DND-41 (cell line): Measurements from ENCODE around the gene SRRM3.

Experiments
- ATAC-seq: fragments of 200-7000 bp; cut with Tn5 transposase; 3 replicates; pipeline ENCODE4 v1.9.1; 2021; ENCODE audit warnings: low read depth; ENCODE audit not compliant: insufficient read depth
- DNase-seq: peaks from one replicate; pipeline ENCODE4 v3.0.0-alpha.2; 2020
- H2AFZ ChIP-seq: 2 replicates; pipeline ENCODE4 v1.6.0; 2012; ENCODE audit warnings: low read depth, low read length
- H3K27ac ChIP-seq: 2 replicates; pipeline ENCODE4 v1.5.1; 2012; ENCODE audit warnings: low read length, inconsistent platforms
- H3K27me3 ChIP-seq: fragments of 200-600 bp; sonication (generic); 2 replicates; pipeline ENCODE4 v1.6.0; 2012; ENCODE audit warnings: low read length, mild to moderate bottlenecking, inconsistent platforms; ENCODE audit not compliant: insufficient read depth, poor library complexity
- H3K36me3 ChIP-seq: 2 replicates; pipeline ENCODE4 v1.5.1; 2012; ENCODE audit warnings: low read length, inconsistent platforms; ENCODE audit not compliant: insufficient read depth
- H3K4me1 ChIP-seq: 2 replicates; pipeline ENCODE4 v1.5.1; 2012; ENCODE audit warnings: mild to moderate bottlenecking, low read length; ENCODE audit not compliant: insufficient read depth
- H3K4me2 ChIP-seq: 2 replicates; pipeline ENCODE4 v1.6.0; 2012; ENCODE audit warnings: mild to moderate bottlenecking, moderate library complexity, low read length, inconsistent platforms; ENCODE audit not compliant: insufficient read depth
- H3K4me3 ChIP-seq, 2 experiments: fragments of 200-600 bp in 1 of 2; shearing (Covaris generic) in 1 of 2; 2 replicates each; pipeline ENCODE4 v1.5.1; 2012 to 2016; ENCODE audit warnings: inconsistent platforms in 2 of 2, low read length in 2 of 2, mild to moderate bottlenecking in 2 of 2, low read depth in 1 of 2, moderate library complexity in 1 of 2
- H3K79me2 ChIP-seq: 2 replicates; pipeline ENCODE4 v1.6.0; 2012; ENCODE audit warnings: low read length, inconsistent platforms; ENCODE audit not compliant: insufficient read depth
- H3K9ac ChIP-seq: 2 replicates; pipeline ENCODE4 v1.6.0; 2012; ENCODE audit warnings: low read depth, mild to moderate bottlenecking, inconsistent platforms, low read length, moderate library complexity
- H3K9me3 ChIP-seq: 2 replicates; pipeline ENCODE4 v1.5.1; 2012; ENCODE audit warnings: low read length, moderate library complexity, mild to moderate bottlenecking, inconsistent platforms; ENCODE audit not compliant: insufficient read depth, severe bottlenecking
- H4K20me1 ChIP-seq: 2 replicates; pipeline ENCODE4 v1.6.0; 2012; ENCODE audit warnings: low read length; ENCODE audit not compliant: insufficient read depth
- CTCF ChIP-seq: IDR thresholded peaks from 2 replicates; pipeline ENCODE4 v1.5.1; 2012; ENCODE audit warnings: borderline replicate concordance, low read length, moderate library complexity, mild to moderate bottlenecking; ENCODE audit not compliant: poor library complexity, severe bottlenecking; ENCODE audit errors: extremely low read depth
- EZH2 ChIP-seq: IDR thresholded peaks from 3 replicates; pipeline ENCODE4 v1.6.1; 2012; ENCODE audit warnings: borderline replicate concordance, low read depth, mild to moderate bottlenecking, moderate library complexity, low read length, inconsistent platforms; ENCODE audit not compliant: severe bottlenecking

The SRRM3 gene

GRCh38 chr7:76330261-76330660, 128.6 kb downstream of the SRRM3 start:
- ATAC-seq (no peak), DNase-seq (no peak)
- peaks cover 12% of the 10 kb centered on the region for H3K4me1 ChIP-seq
- no peak overlapping the region for H3K27ac ChIP-seq
- H3K9me3 ChIP-seq, result no peaks in the 10 kb centered on the region
- no peak overlapping the region for H2AFZ ChIP-seq
- no peak overlapping the region for H3K4me2 ChIP-seq
- no peaks in the 10 kb centered on the region for H3K27me3 ChIP-seq
- H3K4me3 ChIP-seq, result no peak overlapping the region
- H3K36me3 ChIP-seq, result peaks cover 78% of the 10 kb centered on the region
- H4K20me1 ChIP-seq, result peaks cover 82% of the 10 kb centered on the region
- no peak for TF ChIP-seq EZH2
- no peak for TF ChIP-seq CTCF
- peaks cover 91% of the 10 kb centered on the region for H3K79me2 ChIP-seq
- H3K9ac ChIP-seq, result no peak overlapping the region

- H3K27ac ChIP-seq, result no peak overlapping the region
- peaks cover 12% of the 10 kb centered on the region for H3K4me1 ChIP-seq
- no peak overlapping the region for H3K9ac ChIP-seq
- no peak overlapping the region for H3K4me3 ChIP-seq
- H3K4me2 ChIP-seq, result no peak overlapping the region
- H2AFZ ChIP-seq, result no peak overlapping the region
- peaks cover 79% of the 10 kb centered on the region for H3K36me3 ChIP-seq
- H3K9me3 ChIP-seq, result no peaks in the 10 kb centered on the region
- TF ChIP-seq CTCF (peak; percentile 9), EZH2 (no peak)
- no peak for DNase-seq
- H3K27me3 ChIP-seq, result no peaks in the 10 kb centered on the region
- ATAC-seq, result no peak
- peaks cover 86% of the 10 kb centered on the region for H4K20me1 ChIP-seq
- H3K79me2 ChIP-seq, result peaks cover 93% of the 10 kb centered on the region
These were observed 129.0 kb downstream of the SRRM3 start for GRCh38 chr7:76330673-76331072.

DNA sequence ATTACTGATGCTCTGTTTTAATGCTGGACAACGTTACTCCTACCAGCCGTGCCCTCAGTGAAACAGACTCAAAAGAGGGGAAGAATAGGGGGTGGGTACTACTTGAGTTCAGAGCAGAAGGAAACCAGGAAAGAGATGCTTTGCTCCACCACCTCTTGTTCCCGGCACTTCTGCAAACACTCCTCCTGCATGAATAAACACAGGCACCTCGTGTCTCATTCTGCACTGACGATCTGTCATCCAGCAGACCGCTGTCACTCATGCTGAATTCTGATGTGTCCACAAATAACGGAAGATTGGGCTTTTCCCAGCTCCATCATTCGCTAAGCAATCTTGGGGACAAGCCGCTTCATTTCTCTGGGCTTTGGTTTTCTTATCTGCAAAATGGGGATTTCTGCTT, 130.4 kb downstream of the SRRM3 start:
- Histone ChIP-seq H3K4me1 (peaks cover 12% of the 10 kb centered on the region), H3K9me3 (no peaks in the 10 kb centered on the region), H2AFZ (no peak overlapping the region), H3K4me2 (no peak overlapping the region), H3K27ac (no peak overlapping the region), H3K4me3 (no peak overlapping the region), H3K79me2 (peaks cover 97% of the 10 kb centered on the region), H4K20me1 (peaks cover 90% of the 10 kb centered on the region), H3K27me3 (no peaks in the 10 kb centered on the region), H3K36me3 (peaks cover 78% of the 10 kb centered on the region), H3K9ac (no peak overlapping the region)
- TF ChIP-seq CTCF (no peak), EZH2 (no peak)
- ATAC-seq, result no peak
- no peak for DNase-seq
